ENCODE data around the gene PHAF1.

The PHAF1 gene

GRCh38 chr16:67164599-67165061, 54.9 kb downstream of the PHAF1 start, which contains the start of gene HSF4:
TSS of gene HSF4 (plus strand) at chr16:67164745. CDS start at chr16:67164812, 67 bp downstream.
- no peak for DNase-seq

- no peak for DNase-seq
Measured at GRCh38 chr16:67165121-67166078, 55.7 kb downstream of the PHAF1 start.

GRCh38 chr16:67166110-67166547, 56.4 kb downstream of the PHAF1 start:
- DNase-seq = no peak

- DNase-seq = no peak
Measured at GRCh38 chr16:67166598-67167168, 56.9 kb downstream of the PHAF1 start.

GRCh38 chr16:67167588-67167987, 57.8 kb downstream of the PHAF1 start:
- DNase-seq = no peak

- no peak for DNase-seq
Measured at GRCh38 chr16:67169011-67169451, 59.3 kb downstream of the PHAF1 start.

GRCh38 chr16:67169642-67170167, 60.0 kb downstream of the PHAF1 start:
- DNase-seq = no peak

GRCh38 chr16:67170168-67170948, 60.6 kb downstream of the PHAF1 start, which contains the start of gene NOL3:
TSS of gene NOL3 (plus strand) at chr16:67170538.
- DNase-seq = no peak

- no peak for DNase-seq
Measured at GRCh38 chr16:67170949-67171649, 61.4 kb downstream of the PHAF1 start.

- no peak for DNase-seq
Measured at GRCh38 chr16:67173323-67173722, 63.6 kb downstream of the PHAF1 start.

GRCh38 chr16:67173808-67174705, 64.3 kb downstream of the PHAF1 start:
- peak; percentile 67 for DNase-seq

- DNase-seq = no peak
Measured at GRCh38 chr16:67174706-67175231, 65.0 kb downstream of the PHAF1 start.

GRCh38 chr16:67176662-67177061, 66.9 kb downstream of the PHAF1 start:
- DNase-seq = no peak

GRCh38 chr16:67177743-67178699, 68.3 kb downstream of the PHAF1 start:
- DNase-seq = peak; percentile 66

GRCh38 chr16:67179421-67180080, 69.8 kb downstream of the PHAF1 start:
- DNase-seq = no peak

- no peak for DNase-seq
Measured at GRCh38 chr16:67180166-67180565, 70.4 kb downstream of the PHAF1 start.

- no peak for DNase-seq
Measured at GRCh38 chr16:67181346-67181745, 71.6 kb downstream of the PHAF1 start.

- no peak for DNase-seq
Measured at GRCh38 chr16:67182288-67182687, 72.5 kb downstream of the PHAF1 start.

GRCh38 chr16:67183284-67183626, 73.5 kb downstream of the PHAF1 start:
- no peak for DNase-seq
